ENCODE data around the gene MAP7.

MAP7 gene

DNA sequence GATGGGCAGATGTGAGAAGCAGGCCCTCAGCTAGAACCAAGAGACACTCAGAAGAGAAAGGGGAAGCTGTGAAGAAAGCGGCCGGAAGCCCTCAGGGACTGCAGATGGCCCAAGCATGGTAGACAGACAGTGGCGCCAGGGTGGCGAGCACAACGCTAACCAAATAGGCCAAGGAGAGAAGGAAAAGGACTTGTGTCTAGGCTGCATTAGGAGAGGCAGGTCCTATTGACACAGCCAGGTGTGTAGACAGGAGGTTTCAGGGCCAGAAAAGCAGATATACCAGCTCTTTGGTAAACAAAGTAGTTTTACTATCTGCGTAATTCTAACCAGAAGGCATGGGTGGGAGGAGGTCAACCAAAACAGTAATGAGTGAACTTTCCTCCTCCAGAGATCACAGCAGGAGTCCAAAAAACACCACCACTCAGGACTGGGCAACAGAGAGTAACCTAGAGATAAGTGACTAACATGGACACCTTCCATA, 15.8 kb upstream of the MAP7 start:
- in situ Hi-C loops (cut with MboI; ENCODE audit: low sequenced_read_pairs): no loop called here

DNA sequence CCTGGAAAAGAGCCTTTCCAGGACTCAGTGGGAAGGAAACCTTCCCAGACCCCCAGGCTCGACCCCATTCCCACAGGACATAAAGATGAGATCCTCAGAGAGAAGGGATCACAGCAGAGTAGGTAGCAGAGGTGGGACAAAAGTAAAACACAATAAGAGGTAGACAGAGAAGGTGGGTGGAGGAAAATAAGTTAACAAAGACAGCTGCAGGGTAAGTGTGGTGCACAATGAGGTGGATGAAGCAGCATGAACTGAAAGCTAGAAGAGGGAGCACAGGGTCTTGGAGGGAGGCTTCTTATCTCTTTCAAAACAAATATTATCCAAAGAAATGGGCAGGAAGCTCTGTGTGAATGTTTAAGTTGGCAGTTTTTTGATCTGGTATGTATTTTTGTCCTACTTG, 14.0 kb upstream of the MAP7 start:
- in situ Hi-C loops (cut with MboI; ENCODE audit: low sequenced_read_pairs): no loop called here

DNA sequence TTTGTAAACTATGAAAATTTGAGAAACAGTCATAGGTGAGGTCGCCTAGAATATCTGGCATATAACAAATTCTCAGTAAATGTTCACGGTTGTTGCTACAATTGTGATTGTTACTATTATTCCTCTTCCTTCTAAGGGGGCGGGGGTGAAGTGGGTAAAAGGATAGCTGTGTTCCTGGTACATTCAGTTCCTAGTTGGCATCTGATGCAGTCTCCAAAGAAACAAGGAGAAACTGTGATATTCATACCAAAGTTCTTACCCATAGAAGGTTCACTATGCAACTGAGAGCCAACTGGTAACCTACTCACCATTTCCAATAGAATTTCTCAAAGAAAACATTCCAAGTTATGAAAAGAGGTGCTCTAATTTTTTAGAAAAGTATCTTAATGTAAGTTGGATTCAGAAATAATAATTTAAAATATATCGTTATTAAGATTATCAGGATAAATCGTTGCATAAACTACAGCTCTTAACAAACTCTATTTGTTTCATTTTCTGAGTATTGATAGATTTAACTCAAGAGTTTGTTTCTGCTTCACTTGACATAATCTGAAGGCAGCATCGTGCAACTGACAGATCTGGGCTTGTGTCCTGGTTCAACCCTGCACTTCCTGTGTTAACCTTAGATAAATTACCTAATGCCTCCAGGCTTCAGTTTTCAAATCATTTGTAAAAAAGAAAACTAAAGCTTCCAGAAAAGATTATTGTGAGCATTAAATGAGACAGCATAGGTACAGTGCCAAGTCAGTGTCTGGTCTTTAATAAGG, 13.3 kb upstream of the MAP7 start:
- in situ Hi-C loops (cut with MboI; ENCODE audit: low sequenced_read_pairs): no loop called here

DNA sequence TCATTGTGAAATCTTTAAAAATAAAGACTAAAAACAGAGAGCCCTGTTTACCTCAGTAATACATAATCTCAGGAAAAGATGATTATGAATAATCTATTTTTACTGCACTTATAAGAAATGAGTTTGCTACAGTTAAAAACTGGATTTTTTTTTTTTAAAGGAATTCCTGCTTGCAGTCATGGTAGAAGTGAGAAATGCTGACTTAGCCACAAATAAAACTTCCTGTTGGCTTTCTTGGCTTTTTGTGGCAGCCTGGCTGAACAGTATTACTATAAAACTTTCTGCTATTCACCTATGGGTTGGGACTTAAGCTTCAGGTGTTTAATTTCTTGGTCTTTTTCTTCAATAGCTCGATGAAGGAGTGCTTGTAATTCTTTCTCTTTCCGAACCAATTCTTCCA, 12.0 kb upstream of the MAP7 start:
- in situ Hi-C loops (cut with MboI; ENCODE audit: low sequenced_read_pairs): no loop called here

DNA sequence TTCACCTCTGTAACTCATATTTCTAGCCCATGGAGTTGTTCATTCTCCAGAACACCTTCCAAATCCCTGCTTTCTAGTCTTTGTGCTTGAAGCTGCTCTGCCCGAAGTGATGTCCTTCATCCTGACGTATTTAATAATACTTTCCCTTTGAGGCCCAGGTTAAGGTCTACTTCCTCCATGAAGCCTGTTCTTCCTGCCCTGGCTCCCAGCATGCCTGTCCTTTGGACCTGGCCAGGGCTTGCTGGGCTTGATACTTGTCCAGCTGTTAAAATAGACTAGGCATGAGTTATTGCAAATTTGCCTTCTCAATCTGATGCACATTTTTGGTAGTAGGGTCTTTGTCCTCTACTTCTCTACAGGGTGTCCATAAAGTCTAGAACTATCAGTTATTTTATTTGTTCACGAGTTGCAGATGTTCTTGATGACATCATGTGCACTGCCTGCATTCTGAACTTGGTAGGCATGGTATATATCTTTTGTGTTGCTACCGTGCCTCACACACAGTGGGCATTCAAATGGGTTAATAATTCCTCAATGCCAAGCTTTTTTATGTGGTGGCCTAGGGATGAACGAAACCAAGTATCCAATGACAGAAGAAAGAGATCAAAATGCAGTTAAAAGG, 3.1 kb upstream of the MAP7 start:
- in situ Hi-C loops (cut with MboI; ENCODE audit: low sequenced_read_pairs): no loop called here

DNA sequence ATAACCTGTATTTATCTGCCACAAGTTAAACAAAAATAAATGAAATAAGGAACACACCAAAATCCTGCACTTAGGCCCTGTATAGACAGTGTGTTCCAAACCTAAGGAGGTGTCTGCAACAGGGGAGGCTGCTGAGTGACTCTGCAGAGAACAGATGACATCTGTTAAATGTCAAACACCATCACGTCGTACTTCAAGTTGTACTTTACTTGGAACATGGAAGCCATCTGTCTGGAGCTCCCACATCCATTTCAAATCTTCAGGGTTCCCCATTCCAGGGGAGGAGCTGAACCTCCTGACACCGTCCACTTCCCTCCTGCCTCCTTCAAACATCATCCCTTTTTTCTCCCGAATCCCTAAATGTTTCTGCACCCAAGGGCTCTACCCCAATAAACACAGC, 1.8 kb upstream of the MAP7 start:
- in situ Hi-C loops (cut with MboI; ENCODE audit: low sequenced_read_pairs): no loop called here

DNA sequence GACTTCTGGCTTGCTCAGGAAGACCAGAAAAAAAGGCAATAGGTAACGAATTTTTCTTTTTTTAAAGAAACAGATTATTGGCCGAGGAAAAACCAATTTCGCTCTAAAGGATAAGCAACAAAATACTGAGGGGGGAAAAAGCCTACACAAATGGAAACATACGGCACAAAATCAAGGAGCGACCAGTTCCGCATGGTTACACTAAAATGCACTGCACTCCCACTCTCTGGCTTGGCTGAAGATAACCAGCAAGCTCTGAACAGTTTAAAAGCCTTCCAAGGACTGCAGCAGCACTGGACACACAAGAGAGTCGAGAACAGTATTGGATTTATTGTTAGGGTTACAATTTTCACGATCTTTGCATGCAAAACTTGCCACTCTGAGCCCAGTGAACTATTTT, 881 bp upstream of the MAP7 start:
- in situ Hi-C loops (cut with MboI; ENCODE audit: low sequenced_read_pairs): no loop called here

DNA sequence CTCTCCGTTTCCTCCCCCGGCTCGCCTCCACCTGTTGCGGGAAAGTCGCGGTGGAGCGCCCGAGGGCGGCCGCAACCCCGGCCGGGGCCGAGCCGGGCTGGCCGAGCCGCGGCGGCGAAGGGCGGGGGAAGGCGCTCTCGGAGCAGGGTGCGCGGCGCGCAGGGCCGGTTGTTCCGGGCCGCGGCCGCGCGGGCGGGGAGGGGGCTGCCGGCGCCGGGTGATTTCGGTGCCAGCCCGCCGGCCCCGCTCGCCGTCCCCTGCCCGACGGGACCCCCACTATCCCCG, 235 bp downstream of the MAP7 start:
- in situ Hi-C loops (cut with MboI; ENCODE audit: low sequenced_read_pairs): no loop called here

DNA sequence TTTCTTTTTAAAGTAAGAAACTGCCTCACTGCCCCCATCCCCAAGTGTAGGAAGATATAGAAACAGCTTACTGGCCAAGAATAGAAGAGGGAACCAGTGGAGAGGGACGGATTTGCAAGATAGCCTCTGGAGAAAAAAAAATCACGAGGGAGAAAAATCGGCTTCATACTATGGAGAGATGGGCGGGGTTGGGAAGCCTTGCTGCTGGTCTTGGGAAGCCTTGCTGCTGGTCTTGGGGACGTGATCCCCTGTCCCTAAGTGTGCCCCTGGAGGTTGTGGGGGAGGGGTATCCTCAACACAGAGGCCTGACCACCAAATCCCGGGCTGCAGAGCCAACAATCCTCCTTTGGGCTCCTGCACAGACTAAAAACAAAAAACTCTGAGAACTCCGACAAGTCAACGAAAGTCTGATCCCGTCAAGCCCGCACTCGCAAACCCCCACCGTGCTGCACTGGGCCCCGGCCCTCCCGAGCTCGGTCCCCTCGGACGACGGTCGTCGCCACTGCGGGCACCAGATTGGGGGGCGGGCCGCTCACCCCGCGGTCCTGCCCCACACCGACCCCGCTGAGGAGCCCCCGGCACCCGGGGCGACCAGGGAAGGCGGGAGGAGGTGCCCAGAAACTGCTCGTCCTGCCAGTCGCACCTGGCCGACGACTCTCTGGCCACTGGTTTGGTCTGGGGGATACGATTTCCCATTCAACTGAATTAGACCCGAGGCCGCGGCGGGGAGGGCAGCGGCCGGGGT, 750 bp downstream of the MAP7 start:
- in situ Hi-C loops (cut with MboI; ENCODE audit: low sequenced_read_pairs): no loop called here

DNA sequence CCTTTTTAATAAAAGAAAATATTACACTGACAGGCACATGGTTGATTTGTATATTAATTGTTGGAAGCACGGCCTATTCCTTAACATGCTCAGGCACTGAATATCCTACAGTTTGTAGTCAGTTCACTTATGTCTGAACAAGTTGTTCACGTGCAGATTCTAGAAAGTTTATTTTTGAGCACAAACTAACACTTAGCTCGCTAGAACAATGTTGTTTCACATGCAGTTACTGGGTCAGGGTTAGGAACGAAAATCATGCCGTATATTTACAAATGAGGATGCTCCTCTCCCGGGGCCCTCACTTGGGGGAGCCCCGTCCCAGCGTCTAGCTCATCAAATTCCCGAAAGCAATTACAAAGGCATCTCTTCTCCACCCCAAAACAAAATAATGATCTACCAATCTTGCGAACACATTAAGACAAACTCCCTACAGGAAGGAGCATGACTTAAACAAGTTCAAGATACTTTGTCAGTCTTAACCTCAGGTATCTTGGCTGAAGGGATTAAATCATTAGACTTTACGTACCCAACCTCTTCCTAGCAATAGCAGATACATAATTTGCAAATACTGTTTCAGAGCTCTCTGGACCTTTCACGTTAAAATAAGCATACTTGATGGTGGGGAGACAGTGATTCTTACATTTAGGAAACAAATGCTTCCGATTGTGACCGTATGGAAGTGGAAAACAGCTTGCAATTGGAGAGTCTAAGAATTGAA, 1.5 kb downstream of the MAP7 start:
- in situ Hi-C loops (cut with MboI; ENCODE audit: low sequenced_read_pairs): no loop called here

DNA sequence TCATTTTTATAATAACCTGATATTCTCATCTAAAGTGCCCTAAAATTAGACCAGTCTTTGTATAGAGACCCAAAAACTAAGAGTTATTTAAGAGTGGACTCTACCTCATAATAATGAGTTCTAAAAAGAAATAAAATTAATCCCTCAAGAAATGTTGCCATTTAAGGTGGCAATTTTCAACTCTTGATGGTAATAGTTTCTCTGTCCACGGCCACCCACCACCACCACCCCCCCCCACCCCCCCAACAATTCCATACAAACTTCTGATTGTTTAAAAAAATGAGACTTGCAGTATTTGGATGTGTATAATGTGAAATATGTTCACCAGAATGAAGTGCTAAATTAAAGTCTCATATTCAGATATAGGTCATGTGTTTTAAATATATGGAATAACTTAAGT, 2.4 kb downstream of the MAP7 start:
- in situ Hi-C loops (cut with MboI; ENCODE audit: low sequenced_read_pairs): no loop called here

DNA sequence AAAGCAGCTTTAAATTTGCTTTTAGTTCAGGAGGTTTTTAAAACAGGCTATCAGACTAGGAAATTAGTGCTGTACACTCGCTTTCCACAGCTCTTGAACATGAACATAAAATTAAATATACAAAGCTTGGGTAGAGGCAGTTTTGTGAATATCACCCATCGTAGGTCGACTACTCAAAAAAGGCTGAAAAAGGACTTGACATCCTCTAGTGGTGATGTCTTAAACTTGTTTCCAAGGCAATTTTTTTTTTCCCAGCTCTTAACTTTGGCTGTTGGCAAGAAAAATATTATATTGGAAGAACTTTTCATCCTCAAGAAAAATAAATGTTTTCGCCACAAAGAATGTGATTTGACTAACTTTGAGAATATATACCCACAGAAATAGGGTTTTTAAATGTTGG, 2.9 kb downstream of the MAP7 start:
- in situ Hi-C loops (cut with MboI; ENCODE audit: low sequenced_read_pairs): no loop called here

DNA sequence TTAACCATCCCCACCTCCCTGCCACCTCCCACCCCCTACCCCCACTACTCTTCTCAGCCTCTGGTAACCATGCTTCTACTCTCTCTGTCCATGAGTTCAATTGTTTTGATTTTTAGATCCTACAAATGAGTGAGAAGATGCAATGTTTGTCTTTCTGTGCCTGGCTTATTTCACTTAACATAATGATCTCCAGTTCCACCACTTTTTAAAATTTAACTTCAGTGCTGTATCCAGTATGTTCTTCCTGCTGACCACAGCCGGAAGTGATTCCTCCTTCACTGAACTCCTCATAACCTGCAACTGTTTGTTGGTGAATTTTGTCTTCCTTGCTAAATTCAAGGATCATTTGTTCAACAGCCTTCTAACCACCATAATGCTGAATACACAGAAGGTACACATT, 3.9 kb downstream of the MAP7 start:
- in situ Hi-C loops (cut with MboI; ENCODE audit: low sequenced_read_pairs): no loop called here

DNA sequence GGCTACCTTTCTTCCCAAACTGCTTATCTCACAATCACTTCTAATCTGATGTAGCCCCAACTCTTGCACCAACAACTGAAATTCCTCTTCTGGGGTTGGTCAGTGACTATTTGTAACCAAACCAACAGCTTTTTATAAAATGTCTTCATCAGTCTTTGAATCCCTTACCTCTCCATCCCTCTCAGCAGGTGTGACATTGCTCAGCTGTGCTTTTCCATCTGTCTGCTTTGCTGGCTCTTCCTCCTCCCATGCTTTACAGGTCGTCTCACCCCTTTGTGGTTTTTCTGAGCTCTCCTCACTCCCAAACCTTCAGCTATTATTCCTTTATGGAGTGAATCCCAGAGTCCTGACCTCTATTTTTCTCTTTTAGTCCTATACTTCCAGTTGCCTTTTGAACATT, 5.9 kb downstream of the MAP7 start:
- in situ Hi-C loops (cut with MboI; ENCODE audit: low sequenced_read_pairs): no loop called here

DNA sequence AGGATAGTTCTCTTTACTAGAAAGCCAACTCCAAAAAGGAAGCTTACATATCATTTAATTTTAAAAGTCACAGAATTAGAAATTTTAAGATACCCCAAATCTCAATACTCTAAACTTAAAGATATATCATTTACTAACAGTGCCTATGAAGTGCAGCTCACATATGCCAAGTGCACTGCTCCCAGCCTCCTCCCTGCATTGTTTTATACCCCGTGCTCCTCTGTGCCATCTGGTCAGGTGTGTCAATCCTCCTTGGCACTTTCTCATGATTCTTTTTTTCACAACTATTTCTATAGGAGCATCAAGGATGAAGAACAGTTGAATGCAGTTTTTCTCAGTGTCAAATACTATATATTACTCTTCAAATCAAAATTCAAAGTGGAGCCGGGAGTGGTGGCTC, 8.8 kb downstream of the MAP7 start:
- in situ Hi-C loops (cut with MboI; ENCODE audit: low sequenced_read_pairs): no loop called here

DNA sequence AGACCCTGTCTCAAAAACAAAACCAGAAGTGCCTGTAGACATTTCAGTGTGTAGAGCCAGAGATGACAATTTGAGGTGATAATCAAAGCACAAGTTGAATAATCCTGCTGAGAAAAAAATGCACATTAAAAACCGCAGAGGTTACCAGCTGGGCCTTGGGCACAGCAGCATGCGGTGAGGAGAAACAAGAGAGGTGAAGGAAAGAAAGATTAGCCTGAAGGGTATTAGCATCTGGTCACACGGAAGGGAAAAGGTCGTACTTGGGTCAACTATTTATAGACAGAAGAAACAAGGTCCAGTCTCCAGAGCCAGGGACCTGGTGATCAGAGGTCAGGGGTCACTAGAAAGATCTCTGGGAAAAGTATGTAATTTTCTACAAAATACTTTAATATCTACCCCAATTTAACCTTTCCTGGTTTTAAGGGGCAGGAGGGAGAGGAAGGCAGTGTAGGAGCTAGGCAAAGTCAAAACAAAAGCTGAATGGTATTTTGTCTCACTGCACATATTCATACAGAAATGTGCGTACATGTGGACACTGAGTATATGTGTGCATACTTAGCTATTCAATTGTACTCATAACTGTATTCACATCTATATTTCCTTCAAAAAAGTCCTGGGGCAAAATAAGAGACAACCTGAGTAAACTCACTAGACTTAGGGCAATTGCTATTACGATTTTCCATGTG, 10.1 kb downstream of the MAP7 start:
- in situ Hi-C loops (cut with MboI; ENCODE audit: low sequenced_read_pairs): no loop called here

DNA sequence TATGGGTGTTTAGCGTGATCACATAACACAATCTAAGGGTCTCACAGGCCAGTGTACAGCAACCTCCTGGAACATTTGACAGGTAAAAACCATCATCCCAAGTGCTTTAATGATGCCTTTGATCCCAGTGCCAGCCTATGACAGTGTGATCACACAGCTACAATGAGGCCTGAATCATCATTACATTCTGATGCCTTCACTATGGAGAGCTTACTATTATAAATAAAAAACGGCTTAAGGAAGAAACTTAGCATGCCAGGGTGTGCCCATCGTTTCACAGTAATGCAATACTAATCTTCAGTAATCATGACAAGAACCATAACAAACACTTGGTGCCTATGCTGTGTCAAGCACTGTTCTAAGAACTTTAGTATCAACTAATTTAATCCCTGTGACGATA, 11.4 kb downstream of the MAP7 start:
- in situ Hi-C loops (cut with MboI; ENCODE audit: low sequenced_read_pairs): no loop called here

DNA sequence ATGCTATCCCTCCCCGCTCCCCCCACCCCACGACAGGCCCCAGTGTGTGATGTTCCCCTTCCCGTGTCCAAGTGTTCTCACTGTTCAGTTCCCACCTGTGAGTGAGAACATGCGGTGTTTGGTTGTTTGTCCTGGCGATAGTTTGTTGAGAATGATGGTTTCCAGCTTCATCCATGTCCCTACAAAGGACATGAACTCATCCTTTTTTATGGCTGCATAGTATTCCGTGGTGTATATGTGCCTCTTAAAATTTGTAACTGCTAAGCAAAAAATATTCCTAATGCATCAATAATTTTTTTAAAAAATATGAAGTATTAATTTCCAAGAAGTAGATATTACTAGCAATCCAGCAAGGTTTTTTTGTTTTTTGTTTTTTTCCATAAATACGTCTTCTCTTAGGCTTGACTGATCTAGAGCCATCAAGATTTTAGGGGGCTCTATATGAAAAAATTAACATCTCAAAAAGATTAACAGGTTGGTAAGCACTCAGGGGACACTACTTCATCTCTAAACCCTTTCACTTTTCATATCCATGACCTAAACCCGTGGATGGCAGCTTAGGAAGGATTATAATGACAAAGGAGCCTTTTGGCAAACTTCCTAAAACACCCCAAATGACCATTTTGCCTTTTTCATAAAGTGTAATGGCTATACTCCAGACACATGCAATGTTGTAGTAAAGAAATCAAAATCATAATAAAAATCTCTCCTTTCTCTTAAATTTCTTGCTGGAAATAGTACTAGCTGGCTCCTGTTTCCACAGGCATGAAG, 14.2 kb downstream of the MAP7 start:
- in situ Hi-C loops (cut with MboI; ENCODE audit: low sequenced_read_pairs): no loop called here

DNA sequence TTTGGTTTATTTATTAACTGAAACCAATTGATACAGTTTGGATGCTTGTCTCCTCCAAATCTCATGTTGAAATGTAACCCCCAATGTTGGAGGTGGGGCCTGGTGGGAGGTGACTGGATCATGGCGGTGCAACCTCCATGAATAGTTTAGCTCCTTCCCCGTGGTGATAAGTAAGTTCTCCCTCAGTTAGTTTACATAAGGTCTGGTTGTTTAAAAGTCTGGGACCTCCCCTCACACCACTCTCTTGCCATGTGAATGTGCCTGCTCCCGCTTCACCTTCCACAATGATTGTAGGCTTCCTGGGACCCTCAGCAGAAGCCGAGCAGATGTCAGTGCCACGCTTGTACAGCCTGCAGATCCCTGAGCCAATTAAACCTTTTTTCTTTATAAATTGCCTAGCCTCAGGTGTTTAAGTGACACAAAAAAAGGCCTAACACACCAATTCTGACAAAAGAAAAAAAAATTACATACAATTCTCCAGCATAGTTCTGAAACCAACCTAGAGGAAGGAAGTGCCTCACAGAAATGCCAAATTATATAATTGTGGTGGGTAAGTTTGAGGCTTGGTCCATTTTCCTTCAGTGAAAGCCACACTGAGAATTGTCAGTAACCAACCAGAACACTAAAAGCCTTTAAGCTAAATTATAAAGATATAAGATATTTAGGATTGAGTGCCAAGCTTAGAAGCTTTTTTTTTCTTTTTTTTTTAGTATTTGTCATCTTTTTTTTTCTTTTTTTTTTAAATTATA, 15.0 kb downstream of the MAP7 start:
- in situ Hi-C loops (cut with MboI; ENCODE audit: low sequenced_read_pairs): no loop called here

DNA sequence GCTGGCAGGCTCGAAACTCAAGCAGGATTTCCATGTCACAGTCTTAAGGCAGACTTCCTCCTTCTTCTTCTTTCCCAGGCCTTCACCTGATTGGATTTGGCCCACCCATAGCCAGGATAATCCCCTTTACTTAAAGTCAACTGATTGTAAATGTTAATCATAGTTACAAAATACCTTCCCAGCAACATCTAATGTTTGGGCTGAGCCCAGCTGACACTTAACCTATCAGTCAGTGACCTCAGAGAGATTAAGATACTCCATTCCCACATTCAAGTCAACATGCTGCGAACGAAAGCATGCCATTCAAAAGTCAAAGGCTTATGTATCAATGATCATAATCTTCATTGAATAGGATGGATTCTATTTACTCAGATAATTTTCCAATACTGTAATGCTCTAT, 16.0 kb downstream of the MAP7 start:
- in situ Hi-C loops (cut with MboI; ENCODE audit: low sequenced_read_pairs): no loop called here

All from HL-60/S4 treated with phorbol 12-myristate 13-acetate at 8.2 ng/mL for 4 days and 3 days (cell line).